ENCODE data around the gene EDIL3.
"Not testable (repeated sequence)": the region's sequence is repeated elsewhere in the genome, so short reads cannot be mapped to it uniquely, and the experiment has no call there.

Gene EDIL3

GRCh38 chr5:84309850-84310249 is 74.8 kb downstream of the EDIL3 start:
- not testable (repeated sequence) for H3K4me1 Mint-ChIP-seq; H3K27ac Mint-ChIP-seq (ENCODE audit: low read depth); H3K4me3 Mint-ChIP-seq; ATAC-seq (replicated peaks; ENCODE audit: extremely low read depth, poor library complexity, severe bottlenecking); H3K27me3 Mint-ChIP-seq; H3K36me3 Mint-ChIP-seq (ENCODE audit: insufficient read depth); DNase-seq (ENCODE audit: low spot score in 2 of 2)
- peaks cover 15% of the 10 kb centered on the region for H3K9me3 Mint-ChIP-seq

GRCh38 chr5:84306601-84307000 is 78.1 kb downstream of the EDIL3 start:
- H3K27ac Mint-ChIP-seq (ENCODE audit: low read depth), result no peak overlapping the region
- no peak for DNase-seq (ENCODE audit: low spot score in 2 of 2)
- H3K27me3 Mint-ChIP-seq, result no peaks in the 10 kb centered on the region
- no peak overlapping the region for H3K4me3 Mint-ChIP-seq
- no peak for ATAC-seq (replicated peaks; ENCODE audit: extremely low read depth, poor library complexity, severe bottlenecking)
- peaks cover 15% of the 10 kb centered on the region for H3K9me3 Mint-ChIP-seq
- no peaks in the 10 kb centered on the region for H3K4me1 Mint-ChIP-seq
- no peaks in the 10 kb centered on the region for H3K36me3 Mint-ChIP-seq (ENCODE audit: insufficient read depth)

GRCh38 chr5:84304599-84304998 is 80.1 kb downstream of the EDIL3 start:
- H3K4me3 Mint-ChIP-seq, result no peak overlapping the region

GRCh38 chr5:84303315-84303714 is 81.4 kb downstream of the EDIL3 start:
- Mint-ChIP-seq H3K4me3 (no peak overlapping the region), H3K4me1 (no peaks in the 10 kb centered on the region), H3K9me3 (peaks cover 15% of the 10 kb centered on the region), H3K27ac (ENCODE audit: low read depth) (no peak overlapping the region), H3K36me3 (ENCODE audit: insufficient read depth) (no peaks in the 10 kb centered on the region), H3K27me3 (no peaks in the 10 kb centered on the region)
- ATAC-seq (replicated peaks; ENCODE audit: extremely low read depth, poor library complexity, severe bottlenecking) (no peak), DNase-seq (ENCODE audit: low spot score in 2 of 2) (no peak)

More at GRCh38 chr5:84304599-84304998, 80.1 kb downstream of the EDIL3 start:
- DNase-seq (ENCODE audit: low spot score in 2 of 2), result no peak
- Mint-ChIP-seq H3K4me1 (no peaks in the 10 kb centered on the region), H3K27ac (ENCODE audit: low read depth) (no peak overlapping the region), H3K27me3 (no peaks in the 10 kb centered on the region), H3K9me3 (peaks cover 9% of the 10 kb centered on the region), H3K36me3 (ENCODE audit: insufficient read depth) (no peaks in the 10 kb centered on the region)
- ATAC-seq (replicated peaks; ENCODE audit: extremely low read depth, poor library complexity, severe bottlenecking), result no peak

GRCh38 chr5:84301535-84301934 is 83.1 kb downstream of the EDIL3 start:
- H3K4me3 Mint-ChIP-seq, result no peak overlapping the region
- no peaks in the 10 kb centered on the region for H3K36me3 Mint-ChIP-seq (ENCODE audit: insufficient read depth)
- ATAC-seq (replicated peaks; ENCODE audit: extremely low read depth, poor library complexity, severe bottlenecking) (no peak), DNase-seq (ENCODE audit: low spot score in 2 of 2) (no peak)
- no peaks in the 10 kb centered on the region for H3K27me3 Mint-ChIP-seq
- H3K4me1 Mint-ChIP-seq, result no peaks in the 10 kb centered on the region
- peaks cover 5% of the 10 kb centered on the region for H3K9me3 Mint-ChIP-seq
- no peak overlapping the region for H3K27ac Mint-ChIP-seq (ENCODE audit: low read depth)

DNA sequence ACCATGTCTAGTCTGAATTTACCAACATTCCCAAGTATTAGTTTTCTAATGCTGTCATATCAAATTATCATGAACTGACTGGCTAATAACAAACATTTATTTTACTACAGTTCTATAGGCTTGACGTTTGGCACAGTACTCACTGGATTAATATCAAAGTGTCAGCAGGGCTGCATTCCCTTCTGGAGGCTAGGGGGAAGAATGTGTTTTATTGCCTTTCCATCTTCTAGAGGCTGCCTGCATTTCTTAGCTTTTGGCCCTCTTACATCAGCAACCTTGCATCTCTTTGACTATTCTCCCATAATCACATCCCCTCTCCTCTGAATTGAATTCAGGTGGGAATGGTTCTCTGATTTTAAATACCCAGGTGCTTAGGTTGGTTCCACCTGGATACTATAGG is 84.7 kb downstream of the EDIL3 start:
- Mint-ChIP-seq H3K27me3 (no peaks in the 10 kb centered on the region), H3K9me3 (peaks cover 5% of the 10 kb centered on the region), H3K36me3 (ENCODE audit: insufficient read depth) (no peaks in the 10 kb centered on the region), H3K4me1 (no peaks in the 10 kb centered on the region), H3K27ac (ENCODE audit: low read depth) (no peak overlapping the region), H3K4me3 (no peak overlapping the region)
- no peak for ATAC-seq (replicated peaks; ENCODE audit: extremely low read depth, poor library complexity, severe bottlenecking)
- DNase-seq (ENCODE audit: low spot score in 2 of 2), result no peak

- Mint-ChIP-seq H3K27me3 (no peaks in the 10 kb centered on the region), H3K27ac (ENCODE audit: low read depth) (no peak overlapping the region), H3K4me3 (no peak overlapping the region), H3K36me3 (ENCODE audit: insufficient read depth) (no peaks in the 10 kb centered on the region), H3K9me3 (peaks cover 5% of the 10 kb centered on the region), H3K4me1 (no peaks in the 10 kb centered on the region)
- ATAC-seq (replicated peaks; ENCODE audit: extremely low read depth, poor library complexity, severe bottlenecking) (no peak), DNase-seq (ENCODE audit: low spot score in 2 of 2) (no peak)
Measured at GRCh38 chr5:84298628-84299027, 86.1 kb downstream of the EDIL3 start.

DNA sequence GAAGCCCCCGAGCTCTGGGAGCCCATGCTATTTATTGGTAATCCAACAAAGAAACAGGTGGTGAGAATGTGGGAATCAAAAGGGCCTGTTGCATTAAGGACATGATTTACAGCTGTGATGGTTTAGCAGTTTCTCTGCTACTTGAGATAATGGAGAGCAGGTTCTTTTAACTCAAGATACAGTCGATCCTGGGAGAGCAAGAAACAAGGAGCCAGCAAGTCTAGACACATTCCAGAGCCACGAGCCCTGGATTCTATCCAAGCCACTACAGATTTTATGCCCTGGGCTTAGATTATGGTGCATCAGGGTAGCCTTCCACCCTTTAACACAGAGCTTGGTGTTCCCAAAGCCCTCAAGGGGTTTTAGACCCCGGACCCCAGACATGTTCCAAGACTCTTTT is 87.0 kb downstream of the EDIL3 start:
- not testable (repeated sequence) for H3K4me3 Mint-ChIP-seq; H3K27ac Mint-ChIP-seq (ENCODE audit: low read depth); H3K27me3 Mint-ChIP-seq; H3K4me1 Mint-ChIP-seq; H3K36me3 Mint-ChIP-seq (ENCODE audit: insufficient read depth); H3K9me3 Mint-ChIP-seq; ATAC-seq (replicated peaks; ENCODE audit: extremely low read depth, poor library complexity, severe bottlenecking); DNase-seq (ENCODE audit: low spot score in 2 of 2)

DNA sequence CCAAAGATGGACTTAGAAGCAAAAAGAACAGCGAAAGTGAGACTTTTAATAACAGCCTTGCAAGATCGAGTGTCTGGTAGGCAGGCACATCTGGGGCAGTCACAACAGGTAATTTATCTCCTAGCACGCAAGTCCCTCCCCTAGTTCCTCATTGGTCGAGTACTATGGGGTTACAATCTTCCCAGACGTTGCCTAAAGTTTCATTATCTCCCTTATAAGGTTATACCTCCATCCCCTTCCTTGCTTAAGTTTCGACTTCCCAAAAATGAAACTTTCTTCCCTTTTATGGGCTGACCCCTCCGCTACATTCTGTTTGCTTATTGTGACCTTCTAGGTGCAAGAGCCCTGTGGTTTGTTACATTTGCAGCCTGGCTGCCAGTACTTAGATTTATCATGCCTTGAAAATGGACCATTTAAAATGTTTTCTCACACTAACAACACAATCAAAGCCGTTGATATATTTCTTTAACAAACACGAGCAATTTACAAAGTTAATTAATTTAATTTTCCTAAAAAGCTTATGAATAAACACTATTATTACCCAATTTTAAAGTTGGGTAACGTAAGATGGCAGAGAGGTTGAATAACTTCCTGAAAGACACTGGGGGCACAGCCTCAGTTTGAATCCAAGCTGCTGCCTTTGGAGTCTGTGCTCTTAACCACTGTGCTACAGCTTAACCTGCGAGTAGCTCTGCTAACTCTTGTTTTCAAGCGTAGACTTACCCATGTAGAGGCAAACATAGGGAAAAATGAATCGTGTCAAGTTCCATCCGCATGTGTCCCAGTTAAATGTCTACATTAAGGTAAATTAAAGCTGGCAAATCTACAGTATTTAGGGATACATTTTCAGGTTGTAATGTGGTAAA is 91.7 kb downstream of the EDIL3 start:
- ATAC-seq (replicated peaks; ENCODE audit: extremely low read depth, poor library complexity, severe bottlenecking) (no peak), DNase-seq (ENCODE audit: low spot score in 2 of 2) (no peak)
- no peak overlapping the region for H3K4me3 Mint-ChIP-seq
- H3K4me1 Mint-ChIP-seq, result no peaks in the 10 kb centered on the region
- H3K36me3 Mint-ChIP-seq (ENCODE audit: insufficient read depth), result no peaks in the 10 kb centered on the region
- H3K27ac Mint-ChIP-seq (ENCODE audit: low read depth), result no peak overlapping the region
- peaks cover 12% of the 10 kb centered on the region for H3K9me3 Mint-ChIP-seq
- no peaks in the 10 kb centered on the region for H3K27me3 Mint-ChIP-seq

- peaks cover 18% of the 10 kb centered on the region for H3K9me3 Mint-ChIP-seq
- H3K36me3 Mint-ChIP-seq (ENCODE audit: insufficient read depth), result no peaks in the 10 kb centered on the region
- no peaks in the 10 kb centered on the region for H3K4me1 Mint-ChIP-seq
- no peak overlapping the region for H3K4me3 Mint-ChIP-seq
- no peak overlapping the region for H3K27ac Mint-ChIP-seq (ENCODE audit: low read depth)
- DNase-seq (ENCODE audit: low spot score in 2 of 2) (no peak), ATAC-seq (replicated peaks; ENCODE audit: extremely low read depth, poor library complexity, severe bottlenecking) (no peak)
- no peaks in the 10 kb centered on the region for H3K27me3 Mint-ChIP-seq
Measured at GRCh38 chr5:84292000-84292642, 92.6 kb downstream of the EDIL3 start.

DNA sequence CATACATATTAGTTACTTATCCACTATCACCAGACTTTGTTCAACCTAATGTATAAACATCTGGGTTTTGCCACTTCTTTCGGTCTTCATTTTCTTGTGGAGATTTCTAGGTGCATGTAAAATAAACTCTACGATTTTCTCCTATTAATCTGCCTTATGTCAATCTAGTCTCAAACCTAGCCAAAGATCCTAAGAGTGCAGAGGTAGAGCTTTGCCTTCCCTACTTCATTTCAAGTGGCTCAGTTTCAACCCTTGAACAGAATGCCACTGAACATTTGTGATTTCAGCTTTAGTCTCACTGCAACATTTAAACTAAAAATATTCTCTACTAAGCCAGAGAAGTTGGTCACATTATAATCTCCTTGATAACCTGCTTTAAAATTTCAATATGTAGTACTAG is 94.0 kb downstream of the EDIL3 start:
- no peaks in the 10 kb centered on the region for H3K36me3 Mint-ChIP-seq (ENCODE audit: insufficient read depth)
- H3K27ac Mint-ChIP-seq (ENCODE audit: low read depth), result no peak overlapping the region
- DNase-seq (ENCODE audit: low spot score in 2 of 2) (no peak), ATAC-seq (replicated peaks; ENCODE audit: extremely low read depth, poor library complexity, severe bottlenecking) (no peak)
- no peak overlapping the region for H3K4me3 Mint-ChIP-seq
- no peaks in the 10 kb centered on the region for H3K27me3 Mint-ChIP-seq
- H3K9me3 Mint-ChIP-seq, result peaks cover 18% of the 10 kb centered on the region
- H3K4me1 Mint-ChIP-seq, result no peaks in the 10 kb centered on the region

DNA sequence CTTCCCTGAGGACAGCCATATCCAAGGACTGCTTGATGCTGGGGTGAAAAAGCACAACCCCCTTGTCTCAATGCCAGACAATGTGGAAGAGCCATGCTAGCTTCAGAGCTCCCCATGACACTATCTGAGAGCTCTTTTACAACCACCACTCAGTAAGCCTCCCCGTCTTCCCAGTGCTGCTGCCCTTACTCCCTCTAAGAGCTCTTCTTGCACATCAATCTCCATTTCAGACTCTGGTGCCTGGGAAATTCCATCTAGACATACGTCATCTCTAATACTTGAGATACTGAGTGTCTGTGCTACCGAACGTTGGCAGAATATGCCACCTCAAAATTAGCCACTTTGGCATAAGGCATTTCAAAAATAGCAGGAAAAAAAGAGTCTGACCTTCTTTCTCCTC is 94.5 kb downstream of the EDIL3 start:
- no peaks in the 10 kb centered on the region for H3K36me3 Mint-ChIP-seq (ENCODE audit: insufficient read depth)
- no peaks in the 10 kb centered on the region for H3K27me3 Mint-ChIP-seq
- ATAC-seq (replicated peaks; ENCODE audit: extremely low read depth, poor library complexity, severe bottlenecking), result no peak
- no peak overlapping the region for H3K4me3 Mint-ChIP-seq
- H3K4me1 Mint-ChIP-seq, result no peaks in the 10 kb centered on the region
- H3K9me3 Mint-ChIP-seq, result peaks cover 18% of the 10 kb centered on the region
- no peak overlapping the region for H3K27ac Mint-ChIP-seq (ENCODE audit: low read depth)
- no peak for DNase-seq (ENCODE audit: low spot score in 2 of 2)

DNA sequence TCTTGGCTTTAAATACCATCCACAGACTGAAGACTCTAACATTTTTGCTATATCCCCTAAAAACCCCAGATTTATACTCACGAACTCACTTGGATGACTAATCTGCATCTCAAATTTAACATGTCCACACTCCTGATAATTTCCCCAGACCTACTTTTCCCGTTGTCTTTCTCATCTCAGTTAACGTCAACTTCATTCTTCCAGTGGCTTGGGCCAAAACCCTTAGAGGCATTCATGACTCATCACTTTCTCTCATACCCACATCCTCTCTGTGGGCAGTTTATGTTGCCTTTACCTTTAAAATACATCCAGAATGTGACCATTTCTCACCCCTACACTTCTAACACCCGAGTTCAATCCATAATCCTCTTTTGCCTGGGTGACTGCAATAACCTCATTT is 96.7 kb downstream of the EDIL3 start:
- DNase-seq (ENCODE audit: low spot score in 2 of 2) (no peak), ATAC-seq (replicated peaks; ENCODE audit: extremely low read depth, poor library complexity, severe bottlenecking) (no peak)
- Mint-ChIP-seq H3K4me3 (no peak overlapping the region), H3K36me3 (ENCODE audit: insufficient read depth) (no peaks in the 10 kb centered on the region), H3K27ac (ENCODE audit: low read depth) (no peak overlapping the region), H3K4me1 (no peaks in the 10 kb centered on the region), H3K9me3 (peaks cover 28% of the 10 kb centered on the region), H3K27me3 (no peaks in the 10 kb centered on the region)
